H9 (cell line): ENCODE results near the gene PLCH2. TPM values are rescaled to one million over a fixed set of nuclear protein-coding genes. Genes with fewer than 3 reads are reported as not detected.

ENCODE experiments used
- DNase-seq: peaks from one replicate; pipeline ENCODE4 v3.0.0-alpha.2; 2017
- H2AFZ ChIP-seq: one replicate; pipeline ENCODE4 v1.6.1; 2013; ENCODE audit warnings: mild to moderate bottlenecking, low read length, control low read depth, moderate library complexity
- H2AK5ac ChIP-seq: 2 replicates; pipeline ENCODE4 v1.6.1; 2013; ENCODE audit warnings: low read length, control low read depth, mixed read lengths; ENCODE audit not compliant: insufficient read length
- H2BK120ac ChIP-seq: one replicate; pipeline ENCODE4 v1.6.1; 2013; ENCODE audit warnings: low read depth, mild to moderate bottlenecking, low read length, control low read depth, inconsistent platforms; ENCODE audit not compliant: poor library complexity, severe bottlenecking
- H2BK12ac ChIP-seq: 2 replicates; pipeline ENCODE4 v1.6.1; 2013; ENCODE audit warnings: low read length, control low read depth, mixed read lengths, low read depth; ENCODE audit not compliant: insufficient read length
- H2BK15ac ChIP-seq: 2 replicates; pipeline ENCODE4 v1.6.1; 2013; ENCODE audit warnings: low read depth, low read length, control low read depth
- H2BK20ac ChIP-seq: one replicate; pipeline ENCODE4 v1.6.1; 2013; ENCODE audit warnings: low read depth, mild to moderate bottlenecking, low read length, control low read depth, inconsistent platforms; ENCODE audit not compliant: poor library complexity, severe bottlenecking
- H2BK5ac ChIP-seq: 2 replicates; pipeline ENCODE4 v1.6.1; 2013; ENCODE audit warnings: low read length, control low read depth, mixed read lengths; ENCODE audit not compliant: insufficient read length
- H3K14ac ChIP-seq: 2 replicates; pipeline ENCODE4 v1.6.1; 2013; ENCODE audit warnings: low read length, control low read depth; ENCODE audit not compliant: insufficient read depth
- H3K18ac ChIP-seq: 2 replicates; pipeline ENCODE4 v1.6.1; 2013; ENCODE audit warnings: low read depth, mild to moderate bottlenecking, mixed read lengths, low read length, control low read depth; ENCODE audit not compliant: insufficient read length
- H3K23ac ChIP-seq: 2 replicates; pipeline ENCODE4 v1.6.1; 2013; ENCODE audit warnings: low read length, control low read depth, mixed read lengths, low read depth; ENCODE audit not compliant: insufficient read length
- H3K23me2 ChIP-seq: 2 replicates; pipeline ENCODE4 v1.6.1; 2013; ENCODE audit warnings: low read depth, mild to moderate bottlenecking, mixed read lengths, low read length, control low read depth; ENCODE audit not compliant: insufficient read length, poor library complexity, severe bottlenecking
- H3K27ac ChIP-seq: 2 replicates; pipeline ENCODE4 v1.5.1; 2013; ENCODE audit warnings: low read length, control low read depth, mixed read lengths, low read depth; ENCODE audit not compliant: insufficient read length
- H3K27me3 ChIP-seq: 2 replicates; pipeline ENCODE4 v1.6.1; 2013; ENCODE audit warnings: low read length, control low read depth, inconsistent platforms; ENCODE audit not compliant: insufficient read depth
- H3K4ac ChIP-seq: 2 replicates; pipeline ENCODE4 v1.6.1; 2013; ENCODE audit warnings: low read depth, mild to moderate bottlenecking, control low read depth, inconsistent platforms, low read length, moderate library complexity
- H3K4me1 ChIP-seq: 2 replicates; pipeline ENCODE4 v1.6.1; 2013; ENCODE audit warnings: low read length, control low read depth, inconsistent platforms; ENCODE audit not compliant: insufficient read depth
- H3K4me2 ChIP-seq: 2 replicates; pipeline ENCODE4 v1.6.1; 2013; ENCODE audit warnings: low read length, control low read depth, mixed read lengths; ENCODE audit not compliant: insufficient read length, insufficient read depth
- H3K56ac ChIP-seq: 2 replicates; pipeline ENCODE4 v1.6.1; 2013; ENCODE audit warnings: low read depth, mild to moderate bottlenecking, mixed read lengths, low read length, control low read depth; ENCODE audit not compliant: insufficient read length
- H3K79me1 ChIP-seq: 2 replicates; pipeline ENCODE4 v1.6.1; 2013; ENCODE audit warnings: low read depth, mild to moderate bottlenecking, moderate library complexity, low read length, control low read depth, inconsistent platforms; ENCODE audit not compliant: insufficient read depth, poor library complexity, severe bottlenecking
- H3K79me2 ChIP-seq: 2 replicates; pipeline ENCODE4 v1.6.1; 2013; ENCODE audit warnings: low read length, control low read depth, inconsistent platforms; ENCODE audit not compliant: insufficient read depth
- H3K9ac ChIP-seq: 2 replicates; pipeline ENCODE4 v1.6.1; 2013; ENCODE audit warnings: low read length, control low read depth, mixed read lengths; ENCODE audit not compliant: insufficient read length; ENCODE audit errors: extremely low read depth
- H3K9me3 ChIP-seq: one replicate; pipeline ENCODE4 v1.6.1; 2013; ENCODE audit warnings: low read depth, low read length, inconsistent platforms; ENCODE audit not compliant: control insufficient read depth
- H3T11ph ChIP-seq: one replicate; pipeline ENCODE4 v1.6.1; 2013; ENCODE audit warnings: mild to moderate bottlenecking, low read length, control low read depth, inconsistent platforms
- H4K20me1 ChIP-seq: one replicate; pipeline ENCODE4 v1.6.1; 2013; ENCODE audit not compliant: control insufficient read depth, insufficient read length, insufficient read depth
- H4K5ac ChIP-seq: 2 replicates; pipeline ENCODE4 v1.6.1; 2013; ENCODE audit warnings: low read depth, mild to moderate bottlenecking, mixed read lengths, low read length, control low read depth; ENCODE audit not compliant: insufficient read length
- H4K8ac ChIP-seq: replicated peaks from 2 replicates; pipeline ENCODE4 v1.6.1; 2013; ENCODE audit warnings: low read length, control low read depth, mixed read lengths, low read depth; ENCODE audit not compliant: insufficient read length
- H4K91ac ChIP-seq: 2 replicates; pipeline ENCODE4 v1.6.1; 2013; ENCODE audit warnings: low read depth, mild to moderate bottlenecking, moderate library complexity, mixed read lengths, low read length, control low read depth; ENCODE audit not compliant: insufficient read length
- H3K27ac Mint-ChIP-seq, 3 experiments: 2 replicates in 2 of 3; 3 replicates in 1 of 3; pipeline ENCODE4 v1.8.0; 2020 to 2021; ENCODE audit warnings: mixed read lengths in 3 of 3, mild to moderate bottlenecking in 1 of 3, moderate library complexity in 1 of 3
- H3K27me3 Mint-ChIP-seq: 2 replicates; pipeline ENCODE4 v1.8.0; 2021; ENCODE audit warnings: low read depth, mild to moderate bottlenecking, moderate library complexity, mixed read lengths
- H3K36me3 Mint-ChIP-seq, 3 experiments: 2 replicates in 2 of 3; 3 replicates in 1 of 3; pipeline ENCODE4 v1.8.0; 2020 to 2021; ENCODE audit warnings: low read depth in 3 of 3, mixed read lengths in 3 of 3; ENCODE audit not compliant: insufficient read depth in 1 of 3
- H3K4me1 Mint-ChIP-seq, 2 experiments: 2 replicates each; pipeline ENCODE4 v1.8.0; 2020; ENCODE audit warnings: mixed read lengths in 2 of 2
- H3K4me3 Mint-ChIP-seq, 2 experiments: 2 replicates in 1 of 2; 3 replicates in 1 of 2; pipeline ENCODE4 v1.8.0; 2020 to 2021; ENCODE audit warnings: mild to moderate bottlenecking in 2 of 2, mixed read lengths in 2 of 2, moderate library complexity in 1 of 2
- H3K9me3 Mint-ChIP-seq, 2 experiments: 2 replicates in 1 of 2; 3 replicates in 1 of 2; pipeline ENCODE4 v1.8.0; 2020; ENCODE audit warnings: mild to moderate bottlenecking in 2 of 2, mixed read lengths in 2 of 2, moderate library complexity in 1 of 2
- CTCF ChIP-seq: fragments of 200-600 bp; sonication (generic); conservative IDR thresholded peaks from 3 replicates; pipeline ENCODE4 v1.8.0; 2021; ENCODE audit warnings: antibody characterized with exemption, mild to moderate bottlenecking
- WGBS: extraction: QIAGEN DNeasy Blood & Tissue Kit; methylation state at CpG from one replicate; pipeline ENCODE4 v1.1.7; 2013; ENCODE audit warnings: missing lambda C conversion rate, low lambda C conversion rate, mixed read lengths; ENCODE audit not compliant: insufficient read length; ENCODE audit errors: extremely low coverage; 5-methylcytosine and 5-hydroxymethylcytosine counted together
- total RNA-seq: library from RNA; stranded (reverse); gene quantifications from 2 replicates; pipeline ENCODE4 v1.2.1, GENCODE V29; 2021

Gene PLCH2
- total RNA-seq, 1 experiment from 2014 or later, result 0.09 TPM

GRCh38 chr1:2468041-2468472, 8.0 kb upstream of the PLCH2 start:
- H4K20me1 ChIP-seq, result peaks cover 3% of the 10 kb centered on the region
- H3K4me2 ChIP-seq, result no peak overlapping the region
- H2BK5ac ChIP-seq, result no peak overlapping the region
- no peak overlapping the region; a peak in 1 of 5 replicates for H3K4me3 Mint-ChIP-seq
- no peak overlapping the region for H2AK5ac ChIP-seq
- H2BK12ac ChIP-seq, result no peak overlapping the region
- H3K36me3 Mint-ChIP-seq, result no peaks in the 10 kb centered on the region
- H3K4me1 ChIP-seq, result no peaks in the 10 kb centered on the region
- no peak overlapping the region for H4K8ac ChIP-seq
- H3K56ac ChIP-seq, result no peak overlapping the region
- no peaks in the 10 kb centered on the region for H3K4me1 Mint-ChIP-seq
- H3K9me3 Mint-ChIP-seq, result no peaks in the 10 kb centered on the region
- no peak overlapping the region for H2BK20ac ChIP-seq
- no peak overlapping the region for H3K27ac Mint-ChIP-seq
- H2BK15ac ChIP-seq, result no peak overlapping the region
- TF ChIP-seq CTCF, result no peak
- no peak overlapping the region for H3K23ac ChIP-seq
- no peak overlapping the region for H3K4ac ChIP-seq
- H2BK120ac ChIP-seq, result no peak overlapping the region
- no peaks in the 10 kb centered on the region for H3K23me2 ChIP-seq
- no peak overlapping the region for H4K91ac ChIP-seq
- H3K9ac ChIP-seq, result no peak overlapping the region
- no peak overlapping the region for H3K18ac ChIP-seq
- no peak overlapping the region for H2AFZ ChIP-seq
- peak; percentile 68 for DNase-seq
- no peak overlapping the region for H3K27ac ChIP-seq
- WGBS, result no CpG with 5 or more reads among the region's 14 CpGs
- no peaks in the 10 kb centered on the region for H3K27me3 ChIP-seq
- H3T11ph ChIP-seq, result no peak overlapping the region
- H3K27me3 Mint-ChIP-seq, result peaks cover 26% of the 10 kb centered on the region
- no peaks in the 10 kb centered on the region for H3K79me2 ChIP-seq
- H3K14ac ChIP-seq, result no peak overlapping the region
- no peaks in the 10 kb centered on the region for H3K79me1 ChIP-seq
- H4K5ac ChIP-seq, result no peak overlapping the region
- no peaks in the 10 kb centered on the region for H3K9me3 ChIP-seq
